GM21423 (cell line): ENCODE data around the gene PRSS50.

ENCODE experiments used
- ATAC-seq: cut with Tn5 transposase; IDR thresholded peaks from one replicate; pipeline ENCODE4 v1.9.1; 2021; ENCODE audit warnings: mild to moderate bottlenecking, moderate library complexity; ENCODE audit not compliant: unreplicated experiment

Gene PRSS50

GRCh38 chr3:46693038-46693891 is 24.4 kb downstream of the PRSS50 start, which contains the start of gene ALS2CL:
TSS of gene ALS2CL (minus strand) at chr3:46693679. CDS start at chr3:46689440, 4,239 bp downstream.
- ATAC-seq = no peak

GRCh38 chr3:46692566-46692990 is 25.1 kb downstream of the PRSS50 start:
- ATAC-seq = no peak

DNA sequence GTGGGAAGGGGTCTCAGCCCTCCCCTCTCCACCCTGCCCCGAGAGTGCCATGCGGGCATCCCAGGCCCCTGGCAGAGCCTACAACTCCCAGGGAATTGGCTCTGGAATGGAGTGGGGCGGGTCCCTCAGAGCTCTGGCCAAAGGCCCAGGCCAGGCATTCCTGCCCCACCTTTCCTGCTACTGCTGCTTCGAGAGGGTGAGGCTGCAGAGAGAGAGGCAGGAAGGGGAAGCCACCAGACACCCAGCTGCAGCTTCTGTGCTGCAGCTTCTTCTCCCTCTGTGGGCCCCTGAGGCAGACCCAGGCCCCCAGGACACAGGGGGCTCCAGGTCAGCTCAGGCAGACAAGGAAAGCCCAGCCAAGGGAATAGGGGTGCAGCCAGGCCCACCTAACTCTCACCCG is 26.9 kb downstream of the PRSS50 start:
- no peak for ATAC-seq

DNA sequence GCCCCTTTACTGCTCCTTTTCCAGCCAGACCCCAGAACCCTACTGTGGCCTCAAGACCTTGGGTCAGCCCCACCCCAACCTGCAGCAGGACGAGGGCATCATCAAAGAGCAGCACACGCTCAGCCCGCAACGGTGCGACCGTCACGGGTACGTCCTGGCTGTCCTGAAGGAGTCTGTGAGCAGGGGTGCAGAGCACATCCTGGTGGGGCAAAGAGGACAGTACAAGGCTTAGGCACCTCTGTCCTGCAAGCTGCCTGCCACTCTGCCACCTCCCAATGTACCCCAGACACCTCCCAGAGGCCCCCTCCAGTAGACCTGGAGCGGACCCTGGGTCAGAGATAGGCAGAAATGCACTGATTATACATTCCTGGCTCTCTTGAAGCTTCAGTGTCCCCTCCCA is 32.2 kb downstream of the PRSS50 start:
- no peak for ATAC-seq

- no peak for ATAC-seq
Observed at GRCh38 chr3:46684891-46685290, 32.8 kb downstream of the PRSS50 start.

GRCh38 chr3:46682974-46683373 is 34.7 kb downstream of the PRSS50 start:
- no peak for ATAC-seq

DNA sequence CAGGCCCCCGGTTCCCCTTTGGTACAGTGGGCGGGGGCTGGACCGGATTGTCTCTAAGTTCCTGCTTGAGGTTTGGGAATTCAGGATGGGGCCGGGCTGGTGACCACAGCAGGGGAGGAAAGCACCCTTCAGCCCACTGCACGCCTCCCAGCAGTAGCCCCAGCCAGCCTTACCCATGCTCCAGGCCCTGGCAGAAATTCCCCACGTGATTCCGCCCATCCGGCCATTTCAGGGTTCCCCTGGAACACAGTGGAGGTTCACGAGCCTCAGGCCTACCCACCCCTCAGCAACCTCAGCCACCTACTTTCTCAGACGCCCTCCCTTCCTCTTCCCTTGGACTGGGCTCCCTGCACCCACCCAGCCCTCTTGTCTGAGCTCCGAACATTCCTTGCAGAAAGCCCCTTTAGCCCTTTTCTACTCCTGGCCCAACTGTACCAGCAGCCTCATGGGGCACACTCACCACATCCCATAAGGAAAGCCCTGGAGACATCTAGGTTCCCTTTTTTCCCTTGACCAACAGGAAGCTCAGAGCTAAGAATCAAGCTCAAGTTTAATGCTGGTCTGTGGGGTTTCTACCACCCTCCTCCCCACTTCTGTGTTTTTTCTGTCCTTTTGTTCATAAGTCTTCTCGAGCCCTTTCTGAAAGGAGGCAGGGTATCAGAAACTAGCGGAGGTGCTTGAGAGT is 35.7 kb downstream of the PRSS50 start:
- no peak for ATAC-seq

GRCh38 chr3:46681387-46681786 is 36.3 kb downstream of the PRSS50 start:
- no peak for ATAC-seq

DNA sequence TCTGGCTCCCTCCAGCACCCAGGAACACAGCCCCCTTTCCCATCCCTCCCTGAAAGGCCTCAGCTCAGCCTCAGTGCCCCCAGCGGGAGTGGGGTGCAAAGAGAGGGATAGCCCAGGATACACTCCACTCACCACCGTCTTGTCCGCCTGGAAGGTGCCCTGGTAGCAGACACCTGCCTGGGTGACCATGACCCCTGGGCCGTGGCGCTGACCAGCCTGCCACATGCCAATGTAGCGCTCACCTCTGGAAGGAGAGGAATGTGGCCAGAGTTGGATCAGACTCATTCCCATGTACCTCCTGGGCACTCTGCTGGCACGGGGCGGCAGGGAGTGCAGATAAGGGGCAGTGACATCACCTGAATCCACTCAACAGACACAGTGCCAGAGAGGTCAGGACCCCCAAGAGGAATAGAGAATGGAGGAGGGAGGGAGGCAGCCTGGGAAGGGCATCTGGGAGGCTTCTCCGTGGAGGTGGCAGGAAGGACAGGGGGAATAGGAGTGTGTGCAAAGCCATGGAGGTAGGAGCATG is 37.3 kb downstream of the PRSS50 start:
- ATAC-seq = no peak

GRCh38 chr3:46679681-46680080 is 38.0 kb downstream of the PRSS50 start:
- ATAC-seq = no peak

DNA sequence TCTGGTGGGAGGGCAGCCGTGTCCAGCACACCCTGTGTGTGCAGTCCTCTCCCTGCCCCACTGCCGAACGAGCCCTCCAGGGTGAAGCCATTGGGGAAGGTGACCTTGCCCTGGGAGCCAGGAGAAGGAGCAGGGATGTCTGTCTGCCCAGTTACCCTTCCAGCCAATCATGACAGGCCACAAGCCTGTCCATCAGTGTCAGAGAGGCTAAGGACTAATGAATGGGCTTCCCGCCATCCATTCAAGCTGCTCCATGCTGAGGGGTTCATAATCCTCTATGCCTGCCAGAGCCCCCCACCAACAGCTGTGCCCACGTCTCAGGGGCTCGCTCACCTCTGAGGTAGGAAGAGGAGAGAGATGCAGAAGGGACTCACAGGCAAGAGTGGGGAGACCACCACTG is 39.4 kb downstream of the PRSS50 start:
- ATAC-seq = no peak

GRCh38 chr3:46677411-46677726 is 40.3 kb downstream of the PRSS50 start:
- no peak for ATAC-seq

- no peak for ATAC-seq
Observed at GRCh38 chr3:46676601-46677410, 40.9 kb downstream of the PRSS50 start.

DNA sequence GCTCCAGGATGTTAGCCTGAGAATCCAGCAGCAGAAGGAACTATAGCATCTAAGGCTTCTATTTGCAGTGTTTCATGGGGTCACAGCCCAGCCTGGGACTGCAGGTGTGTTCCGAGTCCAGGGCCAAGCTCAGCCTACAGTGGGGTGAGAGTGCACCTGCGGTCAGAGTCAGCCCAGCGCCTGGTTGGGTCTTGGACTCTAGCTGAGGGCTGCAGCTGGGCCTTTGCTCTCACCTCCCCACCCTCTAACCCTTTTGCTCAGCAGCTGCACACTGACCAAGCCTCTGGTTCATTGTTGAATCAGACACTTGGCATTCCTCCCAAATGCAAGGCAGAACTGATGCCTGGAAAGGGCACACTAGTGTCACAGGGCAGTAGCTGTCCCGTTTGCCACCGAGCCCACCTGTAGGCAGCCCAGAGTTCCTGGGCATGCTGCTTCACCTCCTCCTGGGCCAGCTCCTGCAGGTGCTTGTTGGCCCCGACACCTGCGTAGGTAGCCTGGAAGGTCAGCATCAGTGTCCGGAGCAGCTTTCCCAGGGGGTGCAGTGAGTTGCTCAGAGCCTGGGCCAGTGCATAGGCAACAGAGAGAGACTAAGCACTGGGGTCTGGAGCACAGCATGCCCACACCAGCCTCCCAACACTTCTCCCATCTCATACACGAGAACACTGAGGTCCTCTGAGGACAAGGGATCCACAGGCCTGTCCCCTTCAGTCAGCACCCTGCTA is 41.7 kb downstream of the PRSS50 start:
- no peak for ATAC-seq

DNA sequence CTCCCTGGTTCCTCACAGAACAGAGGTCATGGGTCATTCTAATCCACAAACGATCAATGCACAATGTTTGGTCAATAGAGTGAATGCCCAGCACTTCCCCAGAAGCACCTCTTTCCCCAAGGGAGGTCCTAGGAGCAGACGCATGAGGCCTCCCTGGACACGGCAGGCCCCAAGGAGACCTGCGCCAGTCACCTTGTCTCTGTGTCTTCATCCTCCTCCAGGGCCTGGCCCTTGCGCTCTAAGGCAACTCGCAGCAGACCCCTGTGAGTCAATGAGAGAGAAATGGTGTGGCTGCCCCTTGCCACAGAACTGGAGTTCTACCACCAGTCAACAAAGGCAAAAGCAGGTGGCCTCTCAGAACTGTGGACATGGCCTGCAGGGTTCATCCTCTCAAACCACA is 42.2 kb downstream of the PRSS50 start:
- no peak for ATAC-seq

DNA sequence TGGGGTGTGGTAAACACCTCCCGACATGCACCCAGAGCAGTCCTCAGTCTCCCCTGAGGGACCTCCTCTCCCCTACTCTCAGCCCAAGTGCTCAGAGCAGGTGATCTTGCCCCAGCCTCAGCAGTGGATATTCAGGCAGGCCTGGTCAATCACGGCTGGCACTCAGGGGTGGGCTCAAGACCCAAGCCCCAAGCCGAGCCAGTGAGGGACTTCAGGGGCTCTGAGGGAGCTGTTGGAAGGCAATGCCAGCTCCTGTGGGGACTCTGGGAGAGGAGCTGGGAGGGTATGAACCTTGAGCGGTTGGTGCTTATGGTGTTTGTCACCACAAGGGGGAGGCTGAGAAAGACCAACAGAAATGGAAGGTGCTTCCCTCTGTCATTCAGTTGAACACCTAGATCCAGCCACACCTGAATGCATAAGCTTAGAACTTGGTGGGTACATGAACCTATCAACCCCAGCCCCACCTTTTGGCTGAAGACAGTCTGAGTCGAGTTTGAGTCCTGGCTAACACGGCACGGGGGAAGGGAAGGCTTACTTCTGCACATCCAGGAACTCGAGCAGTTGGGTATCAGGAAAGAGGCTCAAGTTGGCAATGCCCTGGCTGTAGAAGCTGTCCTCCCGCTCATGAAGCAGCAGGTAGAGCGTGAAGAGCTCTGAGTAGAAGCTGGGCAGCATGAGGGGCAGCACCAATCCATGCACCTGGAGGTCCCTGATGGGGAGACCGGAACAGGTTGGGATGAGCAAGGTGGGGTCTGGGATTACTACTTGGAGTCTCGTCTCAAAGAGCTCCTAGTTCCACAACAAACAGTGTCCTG is 43.4 kb downstream of the PRSS50 start:
- no peak for ATAC-seq

- ATAC-seq = no peak
Observed at GRCh38 chr3:46673151-46674030, 44.3 kb downstream of the PRSS50 start.

- no peak for ATAC-seq
Observed at GRCh38 chr3:46672349-46672695, 45.3 kb downstream of the PRSS50 start.
